Right lobe of liver (tissue), 6 donors: Measurements from ENCODE around the gene DIO3. TPM values are rescaled to one million over a fixed set of nuclear protein-coding genes. Genes with fewer than 3 reads are reported as not detected.

ENCODE experiments used
- ATAC-seq, 4 donors: fragments of 200-7000 bp; cut with Tn5 transposase; one replicate each; pipeline ENCODE4 v1.9.1; 2020; ENCODE audit warnings: mild to moderate bottlenecking in 4 of 4, moderate library complexity in 4 of 4
- DNase-seq, 3 donors: peaks; one replicate each; pipeline ENCODE4 v3.0.0-alpha.2; 2020
- H3K27ac ChIP-seq, 3 donors: fragments of 200-600 bp; one replicate each; pipeline ENCODE4 v1.8.0; 2022
- H3K27me3 ChIP-seq, 2 donors: fragments of 200-600 bp; one replicate each; pipeline ENCODE4 v1.8.0; 2022
- H3K36me3 ChIP-seq, 4 donors: fragments of 200-600 bp; sonication (generic) in 1 of 4; one replicate each; pipeline versions ENCODE4 v1.5.1 to v1.8.0; 2017 to 2022; ENCODE audit warnings: control low read depth in 1 of 4
- H3K4me1 ChIP-seq, 4 donors: fragments of 200-600 bp; sonication (generic) in 1 of 4; one replicate each; pipeline versions ENCODE4 v1.5.1 to v1.8.0; 2017 to 2022; ENCODE audit warnings: control low read depth in 1 of 4
- H3K4me3 ChIP-seq, 3 donors: fragments of 200-600 bp; one replicate each; pipeline ENCODE4 v1.8.0; 2022
- H3K9me3 ChIP-seq, 4 donors: fragments of 200-600 bp; sonication (generic) in 1 of 4; one replicate each; pipeline versions ENCODE4 v1.5.1 to v1.8.0; 2017 to 2022; ENCODE audit warnings: control low read depth in 1 of 4
- POLR2A ChIP-seq: fragments of 450-650 bp; IDR thresholded peaks from one replicate; pipeline ENCODE4 v1.6.1; 2017; ENCODE audit warnings: antibody characterized with exemption, mild to moderate bottlenecking
- WGBS: methylation state at CpG from one replicate; pipeline ENCODE4 v1.1.6; 2018; ENCODE audit warnings: low coverage, low lambda C conversion rate; ENCODE audit not compliant: insufficient coverage; ENCODE audit errors: missing lambda C conversion rate; 5-methylcytosine and 5-hydroxymethylcytosine counted together
- intact Hi-C, 2 donors: fragments of 100-400 bp; cut with DNase I; formaldehyde crosslinking; loops; one replicate each; pipeline versions ENCODE4 v1.11.2 to v1.14.1; 2022
- total RNA-seq, 6 experiments: library from RNA; depleted of rRNA in 2 of 6; stranded (reverse); fragments of >200 nt in 2 of 6; fragmentation: NEBNext Ultra II Directional in 3 of 6; extraction: Animal tissue kit (Norgen Biotek cat#: 25700) in 3 of 6; gene quantifications; one replicate each; pipeline versions ENCODE4 v1.1.0 to v1.2.4, GENCODE V29; 2016 to 2023
- TF ChIP-seq, protein P1 (sequence below), 4 donors: fragments of 200-600 bp in 3 of 4; fragments of 450-650 bp in 1 of 4; IDR thresholded peaks; one replicate each; pipeline versions ENCODE4 v1.5.1 to v1.8.0; 2016 to 2022; ENCODE audit warnings: antibody characterized with exemption in 4 of 4, mild to moderate bottlenecking in 2 of 4
- donor health status: DM: no; HTN: yes; CAD: no.
- donor health status: DM: no; HTN: no; CAD: no.
- donor health status: DM: no; HTN: no; CAD: no.
- donor health status: DM: no; HTN: yes; CAD: no.
- donor health status: DM: no; HTN: yes; CAD: no.

The DIO3 gene
- total RNA-seq, 6 experiments from 2014 or later: 0.39 to 6.4 TPM; not detected in 4

DNA sequence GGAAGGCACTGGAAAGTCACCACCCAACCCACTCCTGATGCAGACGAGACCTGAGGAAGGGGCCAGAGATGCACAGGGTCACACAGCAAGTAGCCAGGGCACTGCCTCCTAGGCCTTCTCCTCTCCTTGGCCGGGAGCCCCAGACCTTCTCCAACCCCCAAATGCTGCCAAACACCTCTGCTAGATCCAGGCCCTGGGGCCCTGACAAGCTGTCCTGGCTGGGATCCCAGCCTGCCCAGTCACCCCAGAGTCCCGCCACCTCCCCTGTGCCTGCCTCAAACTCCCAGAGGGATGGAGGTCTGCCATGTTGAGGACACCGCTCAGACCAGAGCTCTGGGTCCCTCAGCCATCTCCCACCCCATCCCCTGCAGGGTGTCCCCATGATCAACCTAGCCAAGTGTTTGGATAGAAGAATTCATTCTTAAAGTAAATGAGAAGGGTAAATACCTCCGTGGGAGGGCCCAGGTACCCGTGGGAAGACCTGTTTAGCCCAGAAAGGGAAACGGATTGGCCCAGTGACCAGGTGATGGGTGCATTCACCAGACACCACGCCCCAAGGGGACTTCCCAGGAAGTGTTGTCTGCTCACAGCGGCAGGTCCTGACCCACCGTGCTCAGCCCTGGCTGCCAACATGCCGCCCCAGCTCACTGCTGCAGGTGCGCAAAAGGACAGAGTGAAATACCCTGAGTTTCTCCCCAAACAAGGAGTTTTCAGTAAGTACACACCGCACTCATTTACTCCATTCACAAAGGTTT lies 4.6 kb upstream of the DIO3 start:
- peak in 1 of 3 donors; percentile 36 for DNase-seq
- Histone ChIP-seq H3K36me3 (no peaks in the 10 kb centered on the region), H3K4me1 (peaks cover 0 to 4% (median 0%) of the 10 kb centered on the region in 4 donors), H3K4me3 (no peak overlapping the region), H3K27ac (no peak overlapping the region), H3K27me3 (no peaks in the 10 kb centered on the region), H3K9me3 (peaks cover 0 to 5% (median 0%) of the 10 kb centered on the region in 4 donors)
- intact Hi-C loops: loop anchor here in 1 of 2 donors (10.0 kb wide), 1 partner anchor 152 kb away; no protein-coding TSS in a partner anchor
- TF ChIP-seq, protein P1, sequence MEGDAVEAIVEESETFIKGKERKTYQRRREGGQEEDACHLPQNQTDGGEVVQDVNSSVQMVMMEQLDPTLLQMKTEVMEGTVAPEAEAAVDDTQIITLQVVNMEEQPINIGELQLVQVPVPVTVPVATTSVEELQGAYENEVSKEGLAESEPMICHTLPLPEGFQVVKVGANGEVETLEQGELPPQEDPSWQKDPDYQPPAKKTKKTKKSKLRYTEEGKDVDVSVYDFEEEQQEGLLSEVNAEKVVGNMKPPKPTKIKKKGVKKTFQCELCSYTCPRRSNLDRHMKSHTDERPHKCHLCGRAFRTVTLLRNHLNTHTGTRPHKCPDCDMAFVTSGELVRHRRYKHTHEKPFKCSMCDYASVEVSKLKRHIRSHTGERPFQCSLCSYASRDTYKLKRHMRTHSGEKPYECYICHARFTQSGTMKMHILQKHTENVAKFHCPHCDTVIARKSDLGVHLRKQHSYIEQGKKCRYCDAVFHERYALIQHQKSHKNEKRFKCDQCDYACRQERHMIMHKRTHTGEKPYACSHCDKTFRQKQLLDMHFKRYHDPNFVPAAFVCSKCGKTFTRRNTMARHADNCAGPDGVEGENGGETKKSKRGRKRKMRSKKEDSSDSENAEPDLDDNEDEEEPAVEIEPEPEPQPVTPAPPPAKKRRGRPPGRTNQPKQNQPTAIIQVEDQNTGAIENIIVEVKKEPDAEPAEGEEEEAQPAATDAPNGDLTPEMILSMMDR (IDR thresholded peaks at IDR 0.05): no peak
- no peak for TF ChIP-seq POLR2A
- ATAC-seq: no peak
- 79% methylated on average over 6 of the region's 13 CpGs for WGBS

DNA sequence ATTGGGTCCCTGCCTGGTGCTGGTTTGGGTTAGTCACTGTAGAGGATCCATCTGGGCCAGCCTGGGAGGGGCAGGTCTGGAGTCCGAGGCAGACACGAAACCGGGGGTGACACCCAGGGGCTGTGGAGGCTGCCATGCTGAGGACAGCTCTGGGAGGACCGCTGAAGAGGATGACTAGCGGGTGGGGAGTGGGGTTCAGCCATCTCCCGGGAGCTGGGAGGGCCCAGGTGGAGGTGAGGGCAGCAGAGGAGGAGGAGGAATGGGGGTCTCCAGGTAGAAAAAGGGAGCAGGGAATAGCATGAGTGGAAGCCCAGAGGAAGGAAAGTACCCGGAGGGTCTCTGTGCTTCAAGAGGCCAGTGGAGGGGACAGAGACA lies 4.0 kb upstream of the DIO3 start:
- no peak overlapping the region for H3K4me3 ChIP-seq
- ATAC-seq (no peak), DNase-seq (peak in 1 of 3 donors; percentile 35)
- no peak for TF ChIP-seq POLR2A
- TF ChIP-seq, protein P1 (IDR thresholded peaks at IDR 0.05): no peak
- H3K36me3 ChIP-seq: no peaks in the 10 kb centered on the region
- WGBS: 88% methylated on average over 5 of the region's 7 CpGs
- H3K27ac ChIP-seq: no peak overlapping the region
- intact Hi-C loops: loop anchor here in 1 of 2 donors (10.0 kb wide), 1 partner anchor 153 kb away; no protein-coding TSS in a partner anchor
- H3K9me3 ChIP-seq: peaks cover 0 to 7% (median 0%) of the 10 kb centered on the region in 4 donors
- H3K27me3 ChIP-seq: no peaks in the 10 kb centered on the region
- H3K4me1 ChIP-seq: peaks cover 0 to 4% (median 0%) of the 10 kb centered on the region in 4 donors

DNA sequence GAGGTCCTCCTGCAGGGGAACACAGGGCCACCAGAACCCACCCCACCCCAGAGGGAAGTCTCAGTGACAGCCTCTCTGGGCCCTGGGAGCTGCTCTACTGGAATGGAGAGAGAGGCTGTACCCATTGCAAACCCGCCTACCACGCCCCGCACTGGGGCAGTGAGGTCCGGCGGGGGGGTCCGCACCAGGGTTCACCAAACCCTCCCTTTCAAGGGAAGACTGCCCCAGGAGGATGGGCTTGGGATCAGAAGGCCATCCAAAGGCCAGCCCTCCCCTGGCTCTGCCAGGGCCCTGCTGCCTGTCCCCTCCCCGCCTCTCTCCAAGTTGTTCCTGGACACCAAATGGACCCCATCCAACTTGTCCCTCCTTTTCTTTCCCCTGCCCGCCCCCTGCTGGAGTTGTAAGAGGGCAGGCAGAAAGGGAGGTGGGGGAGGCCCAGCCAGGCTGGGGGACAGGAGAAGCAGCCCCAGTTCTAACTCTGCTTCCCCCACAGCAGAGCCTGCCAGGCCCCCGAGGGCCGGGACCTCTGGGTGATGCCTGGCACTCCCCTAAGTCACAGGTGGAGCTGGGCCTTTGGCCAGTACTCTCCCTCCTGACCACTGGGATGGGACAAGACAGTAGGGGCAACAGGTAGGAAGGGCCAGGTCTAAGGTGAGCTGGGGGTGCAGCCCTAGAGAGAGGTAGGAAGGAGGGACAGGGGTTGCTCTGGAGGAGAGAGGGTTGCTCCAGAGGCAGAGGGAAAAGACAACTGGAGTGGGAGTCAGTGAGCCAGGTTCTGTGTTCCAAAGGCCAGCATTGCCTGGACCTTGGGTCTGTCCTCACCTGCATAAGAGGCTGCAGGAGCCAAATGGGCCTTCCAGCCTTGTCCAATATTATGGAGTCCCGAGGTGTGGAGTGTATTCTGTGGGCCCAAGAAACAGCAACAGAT lies 3.2 kb upstream of the DIO3 start:
- Histone ChIP-seq H3K4me3 (no peak overlapping the region), H3K27me3 (no peaks in the 10 kb centered on the region), H3K9me3 (peaks cover 0 to 7% (median 0%) of the 10 kb centered on the region in 4 donors), H3K36me3 (no peaks in the 10 kb centered on the region), H3K4me1 (peaks cover 0 to 4% (median 0%) of the 10 kb centered on the region in 4 donors), H3K27ac (no peak overlapping the region)
- TF ChIP-seq POLR2A: no peak
- TF ChIP-seq, protein P1 (IDR thresholded peaks at IDR 0.05): peak; percentile 28 to 40 (median 36)
- ATAC-seq (peak in 3 of 4 donors; percentile 2 to 36 (median 24)), DNase-seq (peak in 2 of 3 donors; percentile 52 to 56)
- 83% methylated on average over 4 of the region's 11 CpGs for WGBS
- intact Hi-C loops: loop anchor here in 1 of 2 donors (10.0 kb wide), 1 partner anchor 153 kb away; no protein-coding TSS in a partner anchor

DNA sequence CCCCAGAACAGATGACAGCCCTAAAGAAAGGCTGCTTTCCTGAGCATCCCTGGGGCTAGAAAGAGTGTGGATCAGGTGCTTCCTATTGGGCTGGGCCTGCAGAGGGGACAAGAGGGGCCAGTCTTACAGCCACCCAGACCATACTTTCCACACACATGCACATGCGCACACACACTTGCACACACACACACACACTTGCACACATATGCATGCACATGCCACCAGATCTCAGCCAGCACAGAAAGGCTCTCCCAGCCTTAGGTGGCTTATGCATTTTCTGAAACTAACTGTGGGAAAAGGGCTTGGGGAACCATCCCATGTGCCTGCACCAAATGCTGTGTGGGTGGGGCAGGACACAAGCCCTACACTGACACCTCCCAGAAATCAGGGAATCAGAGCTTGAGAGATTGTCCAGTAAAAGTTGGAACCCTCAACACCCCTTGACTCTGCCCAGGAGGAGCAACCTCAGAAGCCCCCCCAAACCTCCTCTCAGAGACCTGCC lies 2.5 kb upstream of the DIO3 start:
- H3K27ac ChIP-seq: no peak overlapping the region
- ATAC-seq (no peak), DNase-seq (peak in 1 of 3 donors; percentile 4)
- no peak overlapping the region for H3K4me3 ChIP-seq
- TF ChIP-seq, protein P1 (IDR thresholded peaks at IDR 0.05): no peak
- no peak for TF ChIP-seq POLR2A
- H3K27me3 ChIP-seq: peaks cover 0 to 5% of the 10 kb centered on the region in 2 donors
- WGBS: no CpG with 5 or more reads among the region's 1 CpG
- no peaks in the 10 kb centered on the region for H3K36me3 ChIP-seq
- intact Hi-C loops: loop anchor here in 1 of 2 donors (10.0 kb wide), 1 partner anchor 154 kb away; no protein-coding TSS in a partner anchor
- peaks cover 0 to 7% (median 0%) of the 10 kb centered on the region in 4 donors for H3K9me3 ChIP-seq
- peaks cover 0 to 4% (median 0%) of the 10 kb centered on the region in 4 donors for H3K4me1 ChIP-seq
